Mesothelial cell of epicardium (in vitro differentiated cells): ENCODE data around the gene FHIT. TPM values are rescaled to one million over a fixed set of nuclear protein-coding genes. Genes with fewer than 3 reads are reported as not detected.

Source experiments
- DNase-seq, 2 experiments: peaks; one replicate each; pipeline ENCODE4 v3.0.0; 2021; ENCODE audit warnings: low spot score in 2 of 2; ENCODE audit not compliant: unreplicated experiment in 2 of 2
- H3K27ac Mint-ChIP-seq: 2 replicates; pipeline ENCODE4 v1.8.0; 2021; ENCODE audit warnings: mixed read lengths
- H3K27me3 Mint-ChIP-seq: 2 replicates; pipeline ENCODE4 v1.8.0; 2021; ENCODE audit warnings: low read depth, mixed read lengths
- H3K36me3 Mint-ChIP-seq: 2 replicates; pipeline ENCODE4 v1.8.0; 2021; ENCODE audit warnings: mixed read lengths
- H3K4me1 Mint-ChIP-seq: 2 replicates; pipeline ENCODE4 v1.8.0; 2021; ENCODE audit warnings: mixed read lengths
- H3K4me3 Mint-ChIP-seq: 2 replicates; pipeline ENCODE4 v1.8.0; 2021; ENCODE audit warnings: mild to moderate bottlenecking, moderate library complexity, mixed read lengths
- H3K9me3 Mint-ChIP-seq: 2 replicates; pipeline ENCODE4 v1.8.0; 2021; ENCODE audit warnings: mixed read lengths
- total RNA-seq: library from RNA; stranded (reverse); gene quantifications from 3 replicates; pipeline ENCODE4 v1.2.1, GENCODE V29; 2021
- TF ChIP-seq, protein P1 (sequence below): fragments of 200-600 bp; sonication (generic); IDR thresholded peaks from one replicate; pipeline ENCODE4 v1.5.0; 2021; ENCODE audit warnings: antibody characterized with exemption; ENCODE audit not compliant: unreplicated experiment

The FHIT gene
- total RNA-seq, 1 donor from 2014 or later, result 10.7 TPM

DNA sequence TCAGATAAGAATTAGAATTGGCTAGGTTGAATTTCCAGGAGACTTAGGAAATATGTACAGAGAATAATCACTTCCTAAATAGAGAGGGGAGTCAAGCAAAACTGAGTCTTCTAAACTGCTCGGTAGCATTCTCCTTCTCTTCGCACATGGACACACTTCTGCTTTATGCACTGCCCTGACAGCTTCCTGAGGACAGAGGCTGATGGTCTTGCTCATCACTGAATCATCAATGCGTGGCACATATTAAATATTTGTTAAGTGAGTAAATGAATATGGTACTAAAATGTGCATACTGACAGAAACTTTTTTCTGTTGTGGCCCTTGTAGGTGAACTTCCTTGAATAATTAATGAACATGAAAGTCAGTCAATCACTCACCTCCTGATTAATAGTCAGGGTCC is 315.5 kb downstream of the FHIT start:
- no peaks in the 10 kb centered on the region for H3K9me3 Mint-ChIP-seq
- TF ChIP-seq, protein P1, sequence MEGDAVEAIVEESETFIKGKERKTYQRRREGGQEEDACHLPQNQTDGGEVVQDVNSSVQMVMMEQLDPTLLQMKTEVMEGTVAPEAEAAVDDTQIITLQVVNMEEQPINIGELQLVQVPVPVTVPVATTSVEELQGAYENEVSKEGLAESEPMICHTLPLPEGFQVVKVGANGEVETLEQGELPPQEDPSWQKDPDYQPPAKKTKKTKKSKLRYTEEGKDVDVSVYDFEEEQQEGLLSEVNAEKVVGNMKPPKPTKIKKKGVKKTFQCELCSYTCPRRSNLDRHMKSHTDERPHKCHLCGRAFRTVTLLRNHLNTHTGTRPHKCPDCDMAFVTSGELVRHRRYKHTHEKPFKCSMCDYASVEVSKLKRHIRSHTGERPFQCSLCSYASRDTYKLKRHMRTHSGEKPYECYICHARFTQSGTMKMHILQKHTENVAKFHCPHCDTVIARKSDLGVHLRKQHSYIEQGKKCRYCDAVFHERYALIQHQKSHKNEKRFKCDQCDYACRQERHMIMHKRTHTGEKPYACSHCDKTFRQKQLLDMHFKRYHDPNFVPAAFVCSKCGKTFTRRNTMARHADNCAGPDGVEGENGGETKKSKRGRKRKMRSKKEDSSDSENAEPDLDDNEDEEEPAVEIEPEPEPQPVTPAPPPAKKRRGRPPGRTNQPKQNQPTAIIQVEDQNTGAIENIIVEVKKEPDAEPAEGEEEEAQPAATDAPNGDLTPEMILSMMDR, result no peak
- no peaks in the 10 kb centered on the region for H3K36me3 Mint-ChIP-seq
- no peak overlapping the region for H3K27ac Mint-ChIP-seq
- H3K4me3 Mint-ChIP-seq, result no peak overlapping the region
- no peak for DNase-seq
- H3K4me1 Mint-ChIP-seq, result peaks cover 10% of the 10 kb centered on the region
- H3K27me3 Mint-ChIP-seq, result peaks cover 8% of the 10 kb centered on the region

DNA sequence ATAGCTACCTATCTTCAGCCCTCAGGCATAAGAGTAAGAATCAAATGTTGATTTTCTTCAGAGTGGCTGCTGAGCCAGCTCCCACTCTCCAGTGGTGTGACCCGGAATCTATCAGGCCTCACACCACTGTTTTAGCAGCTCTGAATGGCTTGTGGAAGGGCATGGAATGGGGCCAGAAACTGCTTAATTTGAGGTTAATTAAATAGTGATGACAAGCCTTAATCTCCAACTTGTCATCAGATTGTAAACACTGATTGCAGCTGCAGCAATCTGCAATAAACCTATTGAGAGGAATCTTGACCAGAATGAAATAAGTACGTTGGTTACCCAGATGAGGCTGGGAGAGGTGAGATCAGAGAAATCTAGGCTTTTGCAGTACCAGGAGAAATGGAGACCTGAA is 317.4 kb downstream of the FHIT start:
- Mint-ChIP-seq H3K9me3 (peaks cover 4% of the 10 kb centered on the region), H3K36me3 (no peaks in the 10 kb centered on the region), H3K27me3 (peaks cover 8% of the 10 kb centered on the region), H3K4me1 (peaks cover 7% of the 10 kb centered on the region), H3K27ac (no peak overlapping the region), H3K4me3 (no peak overlapping the region)
- DNase-seq, result no peak
- TF ChIP-seq, protein P1, result no peak

DNA sequence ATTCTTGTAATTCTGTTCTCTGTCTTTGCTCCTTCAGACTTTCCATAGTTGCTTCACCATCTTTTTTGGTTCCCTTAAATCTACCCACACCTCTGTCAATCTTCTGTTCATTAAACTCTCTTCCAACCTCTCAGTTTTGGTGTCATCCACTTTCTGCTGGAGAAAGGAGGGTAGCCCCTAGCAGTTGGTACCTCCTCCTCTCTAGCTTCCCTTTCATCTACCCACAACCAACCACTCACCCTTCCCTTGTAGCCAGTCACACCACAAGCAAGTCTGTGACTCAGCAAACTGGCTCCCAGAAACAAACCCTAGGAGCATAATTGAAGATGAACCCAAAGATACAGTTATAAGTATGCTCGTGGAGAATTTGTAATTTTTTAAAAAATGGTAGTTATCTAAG is 318.6 kb downstream of the FHIT start:
- Mint-ChIP-seq H3K36me3 (no peaks in the 10 kb centered on the region), H3K27ac (no peak overlapping the region), H3K4me3 (no peak overlapping the region), H3K4me1 (peaks cover 7% of the 10 kb centered on the region), H3K27me3 (peaks cover 8% of the 10 kb centered on the region), H3K9me3 (peaks cover 4% of the 10 kb centered on the region)
- DNase-seq, result no peak
- TF ChIP-seq, protein P1, result no peak

DNA sequence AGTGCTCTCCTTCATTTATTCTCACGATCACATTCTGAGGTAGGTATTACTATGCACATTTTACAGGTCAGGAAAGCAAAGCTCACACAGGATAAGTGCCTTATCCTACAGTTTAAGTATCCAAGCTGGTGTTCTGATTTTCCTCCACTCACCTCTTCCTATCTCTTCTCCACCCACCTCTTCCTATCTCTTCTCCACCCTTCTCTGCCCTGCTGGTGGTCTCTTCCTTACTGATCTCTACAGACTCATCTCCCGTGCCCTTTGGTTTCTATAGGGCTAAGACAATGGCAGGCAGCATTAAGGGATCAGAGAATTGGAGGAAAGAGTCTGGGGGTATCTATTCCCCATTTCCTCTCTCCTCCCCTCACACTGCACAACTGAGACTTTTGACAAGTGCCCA is 319.1 kb downstream of the FHIT start:
- Mint-ChIP-seq H3K9me3 (peaks cover 4% of the 10 kb centered on the region), H3K4me3 (no peak overlapping the region), H3K27me3 (peaks cover 8% of the 10 kb centered on the region), H3K4me1 (peaks cover 7% of the 10 kb centered on the region), H3K36me3 (no peaks in the 10 kb centered on the region), H3K27ac (no peak overlapping the region)
- no peak for DNase-seq
- TF ChIP-seq, protein P1, result no peak

DNA sequence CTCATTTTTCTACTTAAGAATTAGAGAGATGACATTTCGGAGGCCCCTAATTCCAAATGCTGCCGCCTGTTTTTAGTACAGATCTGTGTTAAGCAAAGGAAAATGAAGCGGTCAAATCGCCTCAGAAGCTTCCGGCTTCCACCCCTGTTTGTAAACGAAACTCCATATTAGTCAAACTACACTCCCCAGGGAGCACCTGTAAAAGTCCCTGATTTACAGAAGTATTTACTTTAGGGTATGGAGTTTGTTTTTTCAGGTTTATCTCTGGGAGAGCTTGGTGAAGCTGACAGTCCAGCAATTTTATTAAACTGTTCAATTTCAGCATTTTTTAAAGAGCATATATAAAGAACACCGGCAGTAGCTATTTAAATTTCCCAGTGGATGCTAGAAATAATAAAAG is 319.8 kb downstream of the FHIT start:
- H3K27me3 Mint-ChIP-seq, result peaks cover 6% of the 10 kb centered on the region

More for the DNA sequence above, 319.8 kb downstream of the FHIT start:
- H3K4me3 Mint-ChIP-seq, result no peak overlapping the region
- TF ChIP-seq, protein P1, result no peak
- peaks cover 1% of the 10 kb centered on the region for H3K36me3 Mint-ChIP-seq
- peaks cover 5% of the 10 kb centered on the region for H3K9me3 Mint-ChIP-seq
- no peak overlapping the region for H3K27ac Mint-ChIP-seq
- no peak for DNase-seq
- H3K4me1 Mint-ChIP-seq, result peaks cover 7% of the 10 kb centered on the region
